RWPE2 (cell line): ENCODE data around the gene SLX4IP.

ENCODE experiments used
- ATAC-seq: fragments of 200-7000 bp; cut with Tn5 transposase; 3 replicates; pipeline ENCODE4 v1.9.1; 2021; ENCODE audit warnings: low read depth
- DNase-seq: peaks from one replicate; pipeline ENCODE4 v3.0.0-alpha.2; 2020; ENCODE audit warnings: low spot score
- H3K27ac ChIP-seq: fragments of 450-650 bp; 2 replicates; pipeline ENCODE4 v1.5.1; 2017; ENCODE audit warnings: mild to moderate bottlenecking; ENCODE audit not compliant: poor library complexity, severe bottlenecking
- H3K27me3 ChIP-seq: fragments of 250-450 bp; sonication (Bioruptor Pico); 2 replicates; pipeline ENCODE4 v1.5.1; 2021; ENCODE audit warnings: mild to moderate bottlenecking, moderate library complexity; ENCODE audit not compliant: insufficient read depth, poor library complexity, severe bottlenecking
- H3K36me3 ChIP-seq: fragments of 250-450 bp; sonication (Bioruptor Pico); 2 replicates; pipeline ENCODE4 v1.5.1; 2020; ENCODE audit warnings: low read depth, mild to moderate bottlenecking, moderate library complexity
- H3K4me1 ChIP-seq: fragments of 250-450 bp; sonication (Bioruptor Pico); 2 replicates; pipeline ENCODE4 v1.5.1; 2021; ENCODE audit warnings: mild to moderate bottlenecking, moderate library complexity; ENCODE audit not compliant: insufficient read depth, poor library complexity, severe bottlenecking
- H3K4me3 ChIP-seq: fragments of 250-450 bp; sonication (Bioruptor Pico); 2 replicates; pipeline ENCODE4 v1.5.1; 2021; ENCODE audit warnings: mild to moderate bottlenecking, moderate library complexity; ENCODE audit not compliant: severe bottlenecking
- H3K9me3 ChIP-seq: fragments of 250-450 bp; sonication (Bioruptor Pico); 2 replicates; pipeline ENCODE4 v1.5.1; 2021; ENCODE audit warnings: mild to moderate bottlenecking, moderate library complexity; ENCODE audit not compliant: severe bottlenecking
- CTCF ChIP-seq: fragments of 450-650 bp; IDR thresholded peaks from one replicate; pipeline ENCODE4 v1.5.1; 2017; ENCODE audit warnings: mild to moderate bottlenecking, moderate library complexity; ENCODE audit not compliant: poor library complexity, severe bottlenecking

The SLX4IP gene

DNA sequence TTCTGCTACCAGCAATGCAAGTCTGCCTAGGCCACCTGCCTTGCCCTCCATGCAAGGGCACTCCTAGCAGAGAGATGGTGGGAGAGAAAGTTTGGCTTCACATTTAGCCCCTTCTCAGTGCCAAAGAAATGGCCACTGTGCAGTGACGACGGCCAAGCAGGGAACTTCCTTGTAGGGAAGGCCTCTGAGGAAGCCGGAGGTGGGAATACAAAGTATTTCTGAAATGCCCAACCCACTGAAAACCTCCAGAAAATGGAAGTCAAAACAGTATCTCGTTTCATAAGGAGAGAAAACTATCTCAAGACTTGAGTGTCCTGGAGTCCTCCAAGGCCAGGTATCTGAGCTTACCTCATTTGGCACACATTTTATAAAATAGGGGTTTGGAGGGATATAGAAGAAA lies 196.0 kb downstream of the SLX4IP start:
- Histone ChIP-seq H3K4me3 (no peak overlapping the region), H3K27me3 (no peaks in the 10 kb centered on the region), H3K4me1 (peaks cover 31% of the 10 kb centered on the region), H3K9me3 (no peaks in the 10 kb centered on the region), H3K36me3 (no peaks in the 10 kb centered on the region), H3K27ac (no peak overlapping the region)
- DNase-seq (no peak), ATAC-seq (no peak)
- no peak for TF ChIP-seq CTCF

GRCh38 chr20:10632721-10633509 lies 197.8 kb downstream of the SLX4IP start:
- Histone ChIP-seq H3K27ac (no peak overlapping the region), H3K4me3 (no peak overlapping the region), H3K36me3 (peaks cover 9% of the 10 kb centered on the region), H3K4me1 (peaks cover 33% of the 10 kb centered on the region), H3K9me3 (no peaks in the 10 kb centered on the region), H3K27me3 (no peaks in the 10 kb centered on the region)
- no peak for DNase-seq
- TF ChIP-seq CTCF, result no peak
- ATAC-seq, result no peak

DNA sequence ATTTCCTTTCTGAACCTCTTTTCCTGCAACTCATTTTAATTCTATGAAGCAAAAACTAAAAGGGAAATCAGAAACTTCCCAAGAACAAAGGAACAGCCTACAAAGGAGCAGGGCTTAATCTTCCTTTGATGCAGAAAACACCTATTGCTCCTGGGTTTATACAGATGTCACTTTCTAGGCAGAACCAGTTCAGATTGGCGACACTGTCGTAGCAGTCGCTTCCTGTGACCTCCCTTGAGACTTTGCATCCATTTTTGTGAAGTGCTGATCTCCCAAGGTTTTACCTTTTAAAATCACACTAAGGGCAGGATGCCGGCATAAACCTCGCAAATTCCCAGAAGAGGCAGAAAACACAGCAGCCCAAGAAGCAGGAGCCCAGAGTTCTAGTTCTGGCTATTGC lies 198.6 kb downstream of the SLX4IP start:
- Histone ChIP-seq H3K4me1 (peaks cover 41% of the 10 kb centered on the region), H3K9me3 (no peaks in the 10 kb centered on the region), H3K27ac (peak overlapping the region; percentile 61), H3K4me3 (no peak overlapping the region), H3K27me3 (no peaks in the 10 kb centered on the region), H3K36me3 (peaks cover 17% of the 10 kb centered on the region)
- no peak for TF ChIP-seq CTCF
- ATAC-seq (no peak), DNase-seq (no peak)

GRCh38 chr20:10634211-10634610 lies 199.1 kb downstream of the SLX4IP start:
- DNase-seq (no peak), ATAC-seq (no peak; the same call in 2 of the 3 replicates)
- Histone ChIP-seq H3K27me3 (no peaks in the 10 kb centered on the region), H3K4me1 (peaks cover 45% of the 10 kb centered on the region), H3K27ac (peak overlapping the region; percentile 61), H3K4me3 (no peak overlapping the region), H3K36me3 (peaks cover 22% of the 10 kb centered on the region), H3K9me3 (no peaks in the 10 kb centered on the region)
- TF ChIP-seq CTCF, result no peak
